Measurements from ENCODE around the gene RPS3.
"Not testable (repeated sequence)": the region's sequence is repeated elsewhere in the genome, so short reads cannot be mapped to it uniquely, and the experiment has no call there.

The RPS3 gene

GRCh38 chr11:75389276-75389605, 10.1 kb upstream of the RPS3 start:
- H3K9me3 Mint-ChIP-seq: no peaks in the 10 kb centered on the region

GRCh38 chr11:75389925-75390324, 9.4 kb upstream of the RPS3 start:
- DNase-seq: no peak
- Mint-ChIP-seq H3K27me3 (peaks cover 4% of the 10 kb centered on the region), H3K9me3 (no peaks in the 10 kb centered on the region), H3K36me3 (ENCODE audit: low read depth) (no peaks in the 10 kb centered on the region), H3K4me3 (no peak overlapping the region), H3K27ac (no peak overlapping the region), H3K4me1 (ENCODE audit: low read depth) (peaks cover 6% of the 10 kb centered on the region)

More at GRCh38 chr11:75389276-75389605, 10.1 kb upstream of the RPS3 start:
- peaks cover 4% of the 10 kb centered on the region for H3K27me3 Mint-ChIP-seq
- peaks cover 8% of the 10 kb centered on the region for H3K4me1 Mint-ChIP-seq (ENCODE audit: low read depth)
- H3K27ac Mint-ChIP-seq: no peak overlapping the region
- H3K36me3 Mint-ChIP-seq (ENCODE audit: low read depth): no peaks in the 10 kb centered on the region
- H3K4me3 Mint-ChIP-seq: no peak overlapping the region
- no peak for DNase-seq

- H3K36me3 Mint-ChIP-seq (ENCODE audit: low read depth): peaks cover under 1% of the 10 kb centered on the region
- H3K27ac Mint-ChIP-seq: no peak overlapping the region
- H3K27me3 Mint-ChIP-seq: peaks cover 4% of the 10 kb centered on the region
- no peak overlapping the region for H3K4me3 Mint-ChIP-seq
- no peaks in the 10 kb centered on the region for H3K9me3 Mint-ChIP-seq
- no peak for DNase-seq
- peaks cover 11% of the 10 kb centered on the region for H3K4me1 Mint-ChIP-seq (ENCODE audit: low read depth)
These were observed 5.1 kb upstream of the RPS3 start for GRCh38 chr11:75394085-75394840.

- no peaks in the 10 kb centered on the region for H3K9me3 Mint-ChIP-seq
- peaks cover 39% of the 10 kb centered on the region for H3K4me1 Mint-ChIP-seq (ENCODE audit: low read depth)
- no peaks in the 10 kb centered on the region for H3K27me3 Mint-ChIP-seq
- no peak for DNase-seq
- peaks cover 47% of the 10 kb centered on the region for H3K36me3 Mint-ChIP-seq (ENCODE audit: low read depth)
- H3K27ac Mint-ChIP-seq: peak overlapping the region; percentile 98
- H3K4me3 Mint-ChIP-seq: peak overlapping the region; percentile 99
These were observed 412 bp upstream of the RPS3 start for GRCh38 chr11:75398906-75399305.

GRCh38 chr11:75400146-75400865, 988 bp downstream of the RPS3 start:
- peaks cover 61% of the 10 kb centered on the region for H3K36me3 Mint-ChIP-seq (ENCODE audit: low read depth)
- DNase-seq: no peak
- H3K4me3 Mint-ChIP-seq: peak overlapping the region; percentile 99
- H3K9me3 Mint-ChIP-seq: no peaks in the 10 kb centered on the region
- peak overlapping the region; percentile 98 for H3K27ac Mint-ChIP-seq
- peaks cover 46% of the 10 kb centered on the region for H3K4me1 Mint-ChIP-seq (ENCODE audit: low read depth)
- no peaks in the 10 kb centered on the region for H3K27me3 Mint-ChIP-seq

- Mint-ChIP-seq H3K4me3 (peak overlapping the region; percentile 99), H3K36me3 (ENCODE audit: low read depth) (peaks cover 80% of the 10 kb centered on the region), H3K27me3 (no peaks in the 10 kb centered on the region), H3K9me3 (no peaks in the 10 kb centered on the region), H3K4me1 (ENCODE audit: low read depth) (peaks cover 62% of the 10 kb centered on the region), H3K27ac (peak overlapping the region; percentile 98)
- no peak for DNase-seq
These were observed 2.9 kb downstream of the RPS3 start for GRCh38 chr11:75402002-75402773.

GRCh38 chr11:75403037-75403436, 3.7 kb downstream of the RPS3 start:
- DNase-seq: no peak
- peaks cover 88% of the 10 kb centered on the region for H3K36me3 Mint-ChIP-seq (ENCODE audit: low read depth)
- H3K4me3 Mint-ChIP-seq: peak overlapping the region; percentile 99
- H3K27me3 Mint-ChIP-seq: no peaks in the 10 kb centered on the region
- no peaks in the 10 kb centered on the region for H3K9me3 Mint-ChIP-seq
- peak overlapping the region; percentile 98 for H3K27ac Mint-ChIP-seq
- H3K4me1 Mint-ChIP-seq (ENCODE audit: low read depth): peaks cover 67% of the 10 kb centered on the region

- Mint-ChIP-seq H3K27ac (peak overlapping the region; percentile 98), H3K27me3 (no peaks in the 10 kb centered on the region), H3K9me3 (no peaks in the 10 kb centered on the region), H3K4me1 (ENCODE audit: low read depth) (peaks cover 64% of the 10 kb centered on the region), H3K4me3 (peak overlapping the region; percentile 99), H3K36me3 (ENCODE audit: low read depth) (peaks cover 97% of the 10 kb centered on the region)
- DNase-seq: no peak
These were observed 4.8 kb downstream of the RPS3 start for GRCh38 chr11:75403983-75404658.

- Mint-ChIP-seq H3K9me3 (no peaks in the 10 kb centered on the region), H3K27me3 (no peaks in the 10 kb centered on the region), H3K36me3 (ENCODE audit: low read depth) (peaks cover 76% of the 10 kb centered on the region), H3K4me3 (no peak overlapping the region), H3K4me1 (ENCODE audit: low read depth) (peaks cover 59% of the 10 kb centered on the region), H3K27ac (peak overlapping the region; percentile 81)
- no peak for DNase-seq
These were observed 7.0 kb downstream of the RPS3 start for GRCh38 chr11:75406338-75406777.

GRCh38 chr11:75408957-75409219, 9.6 kb downstream of the RPS3 start:
- no peaks in the 10 kb centered on the region for H3K27me3 Mint-ChIP-seq
- no peak for DNase-seq
- H3K9me3 Mint-ChIP-seq: no peaks in the 10 kb centered on the region
- H3K4me3 Mint-ChIP-seq: no peak overlapping the region
- peaks cover 33% of the 10 kb centered on the region for H3K4me1 Mint-ChIP-seq (ENCODE audit: low read depth)
- H3K27ac Mint-ChIP-seq: no peak overlapping the region
- peaks cover 75% of the 10 kb centered on the region for H3K36me3 Mint-ChIP-seq (ENCODE audit: low read depth)

GRCh38 chr11:75409971-75410370, 10.7 kb downstream of the RPS3 start:
- H3K4me1 Mint-ChIP-seq (ENCODE audit: low read depth): peaks cover 24% of the 10 kb centered on the region
- H3K27ac Mint-ChIP-seq: peak overlapping the region; percentile 44
- H3K27me3 Mint-ChIP-seq, H3K9me3 Mint-ChIP-seq, DNase-seq, H3K4me3 Mint-ChIP-seq: not testable (repeated sequence)
- H3K36me3 Mint-ChIP-seq (ENCODE audit: low read depth): peaks cover 73% of the 10 kb centered on the region

- H3K27ac Mint-ChIP-seq: peak overlapping the region; percentile 13
- not testable (repeated sequence) for H3K27me3 Mint-ChIP-seq; DNase-seq; H3K9me3 Mint-ChIP-seq; H3K4me1 Mint-ChIP-seq (ENCODE audit: low read depth); H3K4me3 Mint-ChIP-seq
- peaks cover 64% of the 10 kb centered on the region for H3K36me3 Mint-ChIP-seq (ENCODE audit: low read depth)
These were observed 13.8 kb downstream of the RPS3 start for GRCh38 chr11:75413146-75413545.

GRCh38 chr11:75413864-75414263, 14.5 kb downstream of the RPS3 start:
- Mint-ChIP-seq H3K36me3 (ENCODE audit: low read depth) (peaks cover 58% of the 10 kb centered on the region), H3K9me3 (no peaks in the 10 kb centered on the region), H3K4me3 (no peak overlapping the region), H3K4me1 (ENCODE audit: low read depth) (no peaks in the 10 kb centered on the region), H3K27ac (peak overlapping the region; percentile 13), H3K27me3 (no peaks in the 10 kb centered on the region)
- DNase-seq: no peak

GRCh38 chr11:75420224-75421034, 21.1 kb downstream of the RPS3 start:
- no peak for DNase-seq
- H3K4me1 Mint-ChIP-seq (ENCODE audit: low read depth): no peaks in the 10 kb centered on the region
- peaks cover 39% of the 10 kb centered on the region for H3K36me3 Mint-ChIP-seq (ENCODE audit: low read depth)
- H3K27ac Mint-ChIP-seq: peak overlapping the region; percentile 15
- no peaks in the 10 kb centered on the region for H3K27me3 Mint-ChIP-seq
- H3K9me3 Mint-ChIP-seq: no peaks in the 10 kb centered on the region
- no peak overlapping the region for H3K4me3 Mint-ChIP-seq

Measured in activated T-cell treated with anti-CD3 and anti-CD28 coated beads, Interleukin-2, amount 50 U/mL, for 24 hours (primary cell).